WTC11 (cell line): Measurements from ENCODE around the gene CNTNAP5. TPM values are rescaled to one million over a fixed set of nuclear protein-coding genes. Genes with fewer than 3 reads are reported as not detected.

Source experiments
- ATAC-seq: fragments of 200-7000 bp; cut with Tn5 transposase; 2 replicates; pipeline ENCODE4 v1.10.0; 2021; ENCODE audit warnings: mild to moderate bottlenecking, moderate library complexity
- CTCF ChIA-PET: fragments of 300-600 bp; sonication (Branson Sonifier 250); formaldehyde crosslinking; loops from one replicate; lab custom pipeline; 2021; ENCODE audit warnings: antibody characterized with exemption; lab: Charles Lee
- POLR2A ChIA-PET: fragments of 350-600 bp; sonication (Branson Sonifier 250); formaldehyde crosslinking; loops from one replicate; lab custom pipeline; 2021; ENCODE audit warnings: antibody characterized with exemption; lab: Charles Lee
- DNase-seq: peaks from one replicate; pipeline ENCODE4 v3.0.0; 2021; ENCODE audit warnings: low spot score
- H3K27ac Mint-ChIP-seq: 2 replicates; pipeline ENCODE4 v1.8.0; 2021; ENCODE audit warnings: mixed read lengths
- H3K27me3 Mint-ChIP-seq: 2 replicates; pipeline ENCODE4 v1.8.0; 2021; ENCODE audit warnings: low read depth, mild to moderate bottlenecking, moderate library complexity, mixed read lengths
- H3K36me3 Mint-ChIP-seq: 2 replicates; pipeline ENCODE4 v1.8.0; 2021; ENCODE audit warnings: mixed read lengths
- H3K4me1 Mint-ChIP-seq: 2 replicates; pipeline ENCODE4 v1.8.0; 2022; ENCODE audit warnings: mixed read lengths
- H3K4me3 Mint-ChIP-seq: 2 replicates; pipeline ENCODE4 v1.8.0; 2021; ENCODE audit warnings: mild to moderate bottlenecking, moderate library complexity, mixed read lengths
- H3K9me3 Mint-ChIP-seq: 2 replicates; pipeline ENCODE4 v1.8.0; 2021; ENCODE audit warnings: mixed read lengths
- CREB1 ChIP-seq: sonication (generic); formaldehyde crosslinking; IDR thresholded peaks from 2 replicates; pipeline ENCODE4 v1.8.0; 2023; ENCODE audit warnings: mild to moderate bottlenecking, missing genetic modification reagents
- ELF4 ChIP-seq: sonication (generic); formaldehyde crosslinking; IDR thresholded peaks from 2 replicates; pipeline ENCODE4 v1.8.1; 2022; ENCODE audit warnings: low read depth, mild to moderate bottlenecking, moderate library complexity, missing genetic modification reagents
- ESRRA ChIP-seq: sonication (generic); formaldehyde crosslinking; IDR thresholded peaks from 2 replicates; pipeline ENCODE4 v1.8.1; 2022; ENCODE audit warnings: mild to moderate bottlenecking, missing genetic modification reagents, borderline replicate concordance
- FOXK1 ChIP-seq: sonication (generic); formaldehyde crosslinking; IDR thresholded peaks from 2 replicates; pipeline ENCODE4 v1.8.0; 2022; ENCODE audit warnings: mild to moderate bottlenecking, moderate library complexity, missing genetic modification reagents
- GTF2I ChIP-seq: fragments of 250-450 bp; sonication (Bioruptor Pico); conservative IDR thresholded peaks from 2 replicates; pipeline ENCODE4 v1.4.0; 2021; ENCODE audit warnings: mild to moderate bottlenecking
- HMGA2 ChIP-seq: fragments of 250-450 bp; sonication (Bioruptor Pico); IDR thresholded peaks from 2 replicates; pipeline ENCODE4 v1.4.0; 2021; ENCODE audit warnings: mild to moderate bottlenecking, moderate library complexity
- IRF2 ChIP-seq: sonication (generic); formaldehyde crosslinking; IDR thresholded peaks from 2 replicates; pipeline ENCODE4 v1.8.0; 2022; ENCODE audit warnings: low read depth, missing genetic modification reagents, borderline replicate concordance
- JAZF1 ChIP-seq: fragments of 250-450 bp; sonication (Bioruptor Pico); IDR thresholded peaks from 2 replicates; pipeline ENCODE4 v1.9.0; 2021; ENCODE audit warnings: moderate library complexity, mild to moderate bottlenecking, inconsistent platforms
- NR1H2 ChIP-seq: sonication (generic); formaldehyde crosslinking; IDR thresholded peaks from 2 replicates; pipeline ENCODE4 v1.9.0; 2021; ENCODE audit warnings: mild to moderate bottlenecking, moderate library complexity, missing genetic modification reagents
- NR3C1 ChIP-seq: sonication (generic); formaldehyde crosslinking; conservative IDR thresholded peaks from 2 replicates; pipeline ENCODE4 v1.8.1; 2023; ENCODE audit warnings: low read depth, mild to moderate bottlenecking, missing genetic modification reagents
- SP1 ChIP-seq: sonication (generic); formaldehyde crosslinking; conservative IDR thresholded peaks from 2 replicates; pipeline ENCODE4 v1.8.1; 2022; ENCODE audit warnings: missing genetic modification reagents
- ZNF121 ChIP-seq: sonication (generic); formaldehyde crosslinking; IDR thresholded peaks from 2 replicates; pipeline ENCODE4 v1.8.0; 2023; ENCODE audit warnings: missing genetic modification reagents
- ZNF138 ChIP-seq: sonication (generic); formaldehyde crosslinking; conservative IDR thresholded peaks from 2 replicates; pipeline ENCODE4 v1.8.1; 2022; ENCODE audit warnings: mild to moderate bottlenecking, moderate library complexity, missing genetic modification reagents
- ZNF263 ChIP-seq: sonication (generic); formaldehyde crosslinking; IDR thresholded peaks from 2 replicates; pipeline ENCODE4 v1.8.1; 2022; ENCODE audit warnings: low read depth, mild to moderate bottlenecking, moderate library complexity, missing genetic modification reagents
- ZNF671 ChIP-seq: fragments of 250-450 bp; sonication (Bioruptor Pico); IDR thresholded peaks from 2 replicates; pipeline ENCODE4 v1.8.0; 2021; ENCODE audit warnings: mild to moderate bottlenecking
- total RNA-seq: library from RNA; stranded (reverse); gene quantifications from 3 replicates; pipeline ENCODE4 v1.2.3, GENCODE V29; 2021
- TF ChIP-seq, protein P1 (sequence below): sonication (generic); formaldehyde crosslinking; IDR thresholded peaks from 2 replicates; pipeline ENCODE4 v1.8.0; 2023; ENCODE audit warnings: missing genetic modification reagents
- TF ChIP-seq, protein P2 (sequence below): sonication (generic); formaldehyde crosslinking; conservative IDR thresholded peaks from 2 replicates; pipeline ENCODE4 v1.8.1; 2023; ENCODE audit warnings: mild to moderate bottlenecking, low read depth, missing genetic modification reagents, moderate library complexity
- TF ChIP-seq, protein P3 (sequence below): sonication (generic); formaldehyde crosslinking; IDR thresholded peaks from 2 replicates; pipeline ENCODE4 v1.8.0; 2022; ENCODE audit warnings: mild to moderate bottlenecking, missing genetic modification reagents
- TF ChIP-seq, protein P4 (sequence below): fragments of 250-450 bp; sonication (Bioruptor Pico); IDR thresholded peaks from 2 replicates; pipeline ENCODE4 v2.1.2; 2022; ENCODE audit warnings: mild to moderate bottlenecking, moderate library complexity
- TF ChIP-seq, protein P5 (sequence below): sonication (generic); formaldehyde crosslinking; IDR thresholded peaks from 2 replicates; pipeline ENCODE4 v1.8.1; 2023; ENCODE audit warnings: mild to moderate bottlenecking, missing genetic modification reagents, borderline replicate concordance

The CNTNAP5 gene
- total RNA-seq, 1 experiment from 2014 or later = 0.22 TPM

DNA sequence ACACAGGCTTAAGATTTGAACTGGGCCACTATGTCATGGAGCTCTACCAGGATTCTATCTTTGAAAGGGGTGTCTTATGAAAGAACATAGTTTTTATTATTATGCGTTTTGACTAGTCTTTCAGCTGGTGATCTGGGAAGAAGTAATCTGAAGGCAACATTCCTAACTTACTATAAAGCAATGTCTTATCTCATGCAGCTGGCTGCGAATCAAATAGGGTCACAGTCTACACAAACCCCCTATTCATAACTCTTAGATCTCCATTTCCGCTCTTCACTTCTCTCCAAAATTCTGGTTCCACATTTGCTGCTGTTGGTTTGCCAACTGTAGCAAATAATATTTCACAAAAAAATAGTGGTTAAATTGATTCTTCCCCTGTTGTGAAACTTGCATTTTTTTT, 813.3 kb downstream of the CNTNAP5 start:
- H3K4me1 Mint-ChIP-seq = 0 out of 2 replicates have a peak, but pooled peaks cover 3% of the 10 kb centered on the region
- H3K27me3 Mint-ChIP-seq = no peaks in the 10 kb centered on the region; the same call in 1 of the 2 replicates
- peaks cover 9% of the 10 kb centered on the region for H3K36me3 Mint-ChIP-seq
- ChIA-PET POLR2A (no interaction called here), CTCF (no interaction called here)
- TF ChIP-seq FOXK1 (CRISPR knock-in tag) (no peak), NR1H2 (CRISPR knock-in tag) (no peak), CREB1 (no peak), ELF4 (no peak), GTF2I (no peak)
- ATAC-seq (no peak), DNase-seq (no peak)
- peaks cover 41% of the 10 kb centered on the region for H3K9me3 Mint-ChIP-seq
- H3K27ac Mint-ChIP-seq = no peak overlapping the region
- H3K4me3 Mint-ChIP-seq = no peak overlapping the region

DNA sequence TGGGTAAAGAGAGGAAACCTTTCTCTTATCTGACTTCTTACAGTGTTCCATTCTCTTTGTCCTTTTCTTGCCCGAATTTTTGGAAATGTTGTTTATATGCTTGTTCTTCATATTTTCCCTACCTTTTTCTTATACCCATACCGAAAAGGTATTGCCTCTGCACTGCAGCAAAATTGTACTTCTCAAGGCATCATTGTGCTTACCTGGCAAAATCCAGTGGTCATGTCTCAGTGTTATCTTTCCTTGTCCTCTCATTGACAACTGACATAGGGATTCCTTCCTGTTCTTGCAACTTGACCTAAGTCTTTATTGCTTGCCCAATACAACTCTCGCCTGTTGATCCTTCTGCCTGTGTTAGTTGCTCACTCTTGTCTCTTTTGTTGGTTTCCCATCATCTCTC, 842.2 kb downstream of the CNTNAP5 start:
- CTCF ChIA-PET = no interaction called here
- Mint-ChIP-seq H3K4me1 (no peaks in the 10 kb centered on the region), H3K9me3 (peaks cover 10% of the 10 kb centered on the region; the same call in 1 of the 2 replicates)

More for the DNA sequence above, 842.2 kb downstream of the CNTNAP5 start:
- Mint-ChIP-seq H3K27me3 (no peaks in the 10 kb centered on the region), H3K36me3 (no peaks in the 10 kb centered on the region), H3K27ac (no peak overlapping the region), H3K4me3 (no peak overlapping the region)
- TF ChIP-seq NR3C1 (CRISPR knock-in tag) (no peak), ZNF263 (CRISPR knock-in tag) (no peak), ZNF138 (CRISPR knock-in tag) (no peak), IRF2 (no peak), SP1 (no peak), JAZF1 (CRISPR knock-in tag) (no peak), HMGA2 (CRISPR knock-in tag) (no peak), FOXK1 (CRISPR knock-in tag) (no peak), ZNF121 (CRISPR knock-in tag) (no peak), ZNF671 (no peak), ESRRA (CRISPR knock-in tag) (no peak)
- TF ChIP-seq, protein P1, sequence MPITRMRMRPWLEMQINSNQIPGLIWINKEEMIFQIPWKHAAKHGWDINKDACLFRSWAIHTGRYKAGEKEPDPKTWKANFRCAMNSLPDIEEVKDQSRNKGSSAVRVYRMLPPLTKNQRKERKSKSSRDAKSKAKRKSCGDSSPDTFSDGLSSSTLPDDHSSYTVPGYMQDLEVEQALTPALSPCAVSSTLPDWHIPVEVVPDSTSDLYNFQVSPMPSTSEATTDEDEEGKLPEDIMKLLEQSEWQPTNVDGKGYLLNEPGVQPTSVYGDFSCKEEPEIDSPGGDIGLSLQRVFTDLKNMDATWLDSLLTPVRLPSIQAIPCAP = no peak
- TF ChIP-seq, protein P2, sequence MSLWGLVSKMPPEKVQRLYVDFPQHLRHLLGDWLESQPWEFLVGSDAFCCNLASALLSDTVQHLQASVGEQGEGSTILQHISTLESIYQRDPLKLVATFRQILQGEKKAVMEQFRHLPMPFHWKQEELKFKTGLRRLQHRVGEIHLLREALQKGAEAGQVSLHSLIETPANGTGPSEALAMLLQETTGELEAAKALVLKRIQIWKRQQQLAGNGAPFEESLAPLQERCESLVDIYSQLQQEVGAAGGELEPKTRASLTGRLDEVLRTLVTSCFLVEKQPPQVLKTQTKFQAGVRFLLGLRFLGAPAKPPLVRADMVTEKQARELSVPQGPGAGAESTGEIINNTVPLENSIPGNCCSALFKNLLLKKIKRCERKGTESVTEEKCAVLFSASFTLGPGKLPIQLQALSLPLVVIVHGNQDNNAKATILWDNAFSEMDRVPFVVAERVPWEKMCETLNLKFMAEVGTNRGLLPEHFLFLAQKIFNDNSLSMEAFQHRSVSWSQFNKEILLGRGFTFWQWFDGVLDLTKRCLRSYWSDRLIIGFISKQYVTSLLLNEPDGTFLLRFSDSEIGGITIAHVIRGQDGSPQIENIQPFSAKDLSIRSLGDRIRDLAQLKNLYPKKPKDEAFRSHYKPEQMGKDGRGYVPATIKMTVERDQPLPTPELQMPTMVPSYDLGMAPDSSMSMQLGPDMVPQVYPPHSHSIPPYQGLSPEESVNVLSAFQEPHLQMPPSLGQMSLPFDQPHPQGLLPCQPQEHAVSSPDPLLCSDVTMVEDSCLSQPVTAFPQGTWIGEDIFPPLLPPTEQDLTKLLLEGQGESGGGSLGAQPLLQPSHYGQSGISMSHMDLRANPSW = no peak
- TF ChIP-seq, protein P3, sequence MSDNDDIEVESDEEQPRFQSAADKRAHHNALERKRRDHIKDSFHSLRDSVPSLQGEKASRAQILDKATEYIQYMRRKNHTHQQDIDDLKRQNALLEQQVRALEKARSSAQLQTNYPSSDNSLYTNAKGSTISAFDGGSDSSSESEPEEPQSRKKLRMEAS (CRISPR knock-in tag) = no peak
- TF ChIP-seq, protein P4, sequence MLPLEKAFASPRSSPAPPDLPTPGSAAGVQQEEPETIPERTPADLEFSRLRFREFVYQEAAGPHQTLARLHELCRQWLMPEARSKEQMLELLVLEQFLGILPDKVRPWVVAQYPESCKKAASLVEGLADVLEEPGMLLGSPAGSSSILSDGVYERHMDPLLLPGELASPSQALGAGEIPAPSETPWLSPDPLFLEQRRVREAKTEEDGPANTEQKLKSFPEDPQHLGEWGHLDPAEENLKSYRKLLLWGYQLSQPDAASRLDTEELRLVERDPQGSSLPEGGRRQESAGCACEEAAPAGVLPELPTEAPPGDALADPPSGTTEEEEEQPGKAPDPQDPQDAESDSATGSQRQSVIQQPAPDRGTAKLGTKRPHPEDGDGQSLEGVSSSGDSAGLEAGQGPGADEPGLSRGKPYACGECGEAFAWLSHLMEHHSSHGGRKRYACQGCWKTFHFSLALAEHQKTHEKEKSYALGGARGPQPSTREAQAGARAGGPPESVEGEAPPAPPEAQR (CRISPR knock-in tag) = no peak
- TF ChIP-seq, protein P5, sequence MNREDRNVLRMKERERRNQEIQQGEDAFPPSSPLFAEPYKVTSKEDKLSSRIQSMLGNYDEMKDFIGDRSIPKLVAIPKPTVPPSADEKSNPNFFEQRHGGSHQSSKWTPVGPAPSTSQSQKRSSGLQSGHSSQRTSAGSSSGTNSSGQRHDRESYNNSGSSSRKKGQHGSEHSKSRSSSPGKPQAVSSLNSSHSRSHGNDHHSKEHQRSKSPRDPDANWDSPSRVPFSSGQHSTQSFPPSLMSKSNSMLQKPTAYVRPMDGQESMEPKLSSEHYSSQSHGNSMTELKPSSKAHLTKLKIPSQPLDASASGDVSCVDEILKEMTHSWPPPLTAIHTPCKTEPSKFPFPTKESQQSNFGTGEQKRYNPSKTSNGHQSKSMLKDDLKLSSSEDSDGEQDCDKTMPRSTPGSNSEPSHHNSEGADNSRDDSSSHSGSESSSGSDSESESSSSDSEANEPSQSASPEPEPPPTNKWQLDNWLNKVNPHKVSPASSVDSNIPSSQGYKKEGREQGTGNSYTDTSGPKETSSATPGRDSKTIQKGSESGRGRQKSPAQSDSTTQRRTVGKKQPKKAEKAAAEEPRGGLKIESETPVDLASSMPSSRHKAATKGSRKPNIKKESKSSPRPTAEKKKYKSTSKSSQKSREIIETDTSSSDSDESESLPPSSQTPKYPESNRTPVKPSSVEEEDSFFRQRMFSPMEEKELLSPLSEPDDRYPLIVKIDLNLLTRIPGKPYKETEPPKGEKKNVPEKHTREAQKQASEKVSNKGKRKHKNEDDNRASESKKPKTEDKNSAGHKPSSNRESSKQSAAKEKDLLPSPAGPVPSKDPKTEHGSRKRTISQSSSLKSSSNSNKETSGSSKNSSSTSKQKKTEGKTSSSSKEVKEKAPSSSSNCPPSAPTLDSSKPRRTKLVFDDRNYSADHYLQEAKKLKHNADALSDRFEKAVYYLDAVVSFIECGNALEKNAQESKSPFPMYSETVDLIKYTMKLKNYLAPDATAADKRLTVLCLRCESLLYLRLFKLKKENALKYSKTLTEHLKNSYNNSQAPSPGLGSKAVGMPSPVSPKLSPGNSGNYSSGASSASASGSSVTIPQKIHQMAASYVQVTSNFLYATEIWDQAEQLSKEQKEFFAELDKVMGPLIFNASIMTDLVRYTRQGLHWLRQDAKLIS (CRISPR knock-in tag) = no peak
- ATAC-seq (no peak), DNase-seq (no peak)
- POLR2A ChIA-PET = interaction anchor here (0.5 kb wide), 1 partner anchor 245 kb away, joined by 3 read pairs; no protein-coding TSS in a partner anchor
